HG03571 (cell line): ENCODE data around the gene ZNF407.

Experiments used
- ATAC-seq: cut with Tn5 transposase; IDR thresholded peaks from one replicate; pipeline ENCODE4 v1.9.1; 2021; ENCODE audit not compliant: unreplicated experiment

Gene ZNF407

DNA sequence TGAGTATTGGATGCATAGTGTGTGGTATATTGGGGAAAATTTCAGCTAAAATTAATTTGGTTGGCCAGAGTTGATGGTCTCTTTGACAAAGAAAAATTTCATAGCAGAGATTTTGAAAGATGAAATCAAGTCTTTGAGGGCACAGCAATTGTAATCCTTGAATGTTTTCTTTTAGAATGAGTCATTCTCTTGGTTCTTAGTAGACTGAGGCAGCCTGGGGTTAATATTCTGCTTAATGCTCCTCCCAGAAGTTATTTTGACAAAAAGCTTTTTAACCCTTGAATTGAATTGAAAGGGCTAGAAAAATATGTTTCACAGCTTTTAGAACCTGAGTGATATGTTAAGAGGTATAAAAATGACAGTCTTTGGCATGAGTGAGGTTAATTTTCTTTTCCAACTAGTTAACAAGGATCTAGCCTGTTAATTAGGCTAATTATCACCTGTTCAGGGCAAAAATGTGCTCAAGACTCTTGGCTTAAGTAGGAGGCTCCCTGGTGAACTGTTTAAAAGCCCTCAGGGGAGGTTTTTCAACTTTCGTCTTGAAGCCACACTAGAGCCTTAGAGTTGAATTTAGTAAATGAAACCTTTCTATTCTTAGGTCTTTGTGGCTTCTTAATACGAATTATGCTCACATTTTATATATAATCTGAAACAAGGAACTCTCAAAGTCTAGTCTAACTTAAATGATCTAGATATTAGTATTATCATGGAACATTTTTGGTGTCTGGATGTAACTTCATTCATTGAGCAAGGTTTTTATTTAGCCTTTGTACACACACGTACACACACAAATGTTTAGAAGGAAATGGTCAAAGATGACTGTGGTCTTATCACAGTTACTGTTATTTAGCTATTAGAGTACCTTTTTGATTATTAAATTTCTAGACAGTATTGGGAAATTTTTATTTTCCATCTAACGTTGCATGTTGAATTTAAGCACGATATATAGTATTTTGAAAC lies 272.5 kb downstream of the ZNF407 start:
- ATAC-seq = peak; percentile 91

DNA sequence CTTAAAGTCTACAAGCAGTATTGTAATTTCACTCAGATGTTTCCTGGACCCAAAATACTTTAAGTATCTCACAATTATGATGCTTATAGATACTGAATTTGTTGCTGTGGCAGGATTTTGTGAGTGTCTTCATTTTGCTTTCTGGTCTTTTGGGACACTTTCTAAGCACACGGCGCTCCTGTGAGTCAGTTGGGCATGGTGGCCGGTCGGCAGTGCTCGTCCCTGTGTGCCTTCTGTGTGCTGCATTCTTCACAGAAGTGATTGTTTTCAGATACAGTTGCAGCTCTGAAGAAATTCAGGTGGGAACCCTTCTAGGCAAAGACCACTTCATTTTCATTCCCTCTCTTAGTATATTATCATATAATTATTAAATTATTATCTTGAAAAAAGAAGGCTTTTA lies 273.3 kb downstream of the ZNF407 start:
- ATAC-seq = no peak

DNA sequence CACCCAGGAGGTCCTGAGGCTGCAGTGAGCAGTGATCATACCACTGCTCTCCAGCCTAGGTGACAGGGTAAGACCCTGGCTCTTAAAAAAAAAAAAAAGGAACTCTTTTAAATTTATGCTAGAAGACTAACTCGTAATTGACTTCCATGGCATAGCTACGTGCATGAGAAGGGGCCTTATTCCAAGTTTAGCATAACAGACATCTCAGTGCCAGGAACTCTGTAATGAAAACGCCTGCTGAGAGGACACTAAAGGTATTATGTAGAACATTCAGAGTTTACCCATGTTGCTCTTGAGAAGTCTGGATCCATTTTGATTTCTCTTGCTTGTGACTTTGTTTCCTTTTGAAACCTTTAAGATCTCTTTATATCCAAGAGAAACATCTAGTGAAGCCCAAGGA lies 276.0 kb downstream of the ZNF407 start:
- ATAC-seq = no peak

- no peak for ATAC-seq
Measured at GRCh38 chr18:74874351-74874750, 276.7 kb downstream of the ZNF407 start.

GRCh38 chr18:74876630-74877243 lies 279.1 kb downstream of the ZNF407 start:
- no peak for ATAC-seq

DNA sequence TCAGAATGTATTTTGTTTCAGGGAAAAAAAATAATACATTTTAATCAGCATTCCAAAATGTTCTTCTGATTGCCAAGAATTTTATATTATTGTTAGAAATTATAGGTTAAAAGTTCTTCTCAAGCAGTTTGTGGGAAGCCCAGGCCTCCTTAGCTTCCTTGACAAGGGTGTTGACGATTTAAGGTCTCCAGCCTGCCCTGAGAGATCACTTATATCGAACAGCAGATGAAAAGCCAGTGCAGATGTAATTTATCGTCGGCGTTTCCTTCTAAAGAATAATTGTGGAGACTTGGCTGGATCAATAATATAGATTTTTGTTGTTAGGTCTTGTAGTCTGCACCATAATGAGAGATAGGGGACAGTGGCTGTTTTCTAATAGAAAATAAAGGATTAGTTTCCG lies 280.6 kb downstream of the ZNF407 start:
- no peak for ATAC-seq

GRCh38 chr18:74880706-74881278 lies 283.1 kb downstream of the ZNF407 start:
- ATAC-seq = no peak

GRCh38 chr18:74892066-74892627 lies 294.5 kb downstream of the ZNF407 start:
- ATAC-seq = no peak

- no peak for ATAC-seq
Measured at GRCh38 chr18:74895686-74896085, 298.0 kb downstream of the ZNF407 start.

GRCh38 chr18:74896390-74896991 lies 298.8 kb downstream of the ZNF407 start:
- peak; percentile 68 for ATAC-seq

DNA sequence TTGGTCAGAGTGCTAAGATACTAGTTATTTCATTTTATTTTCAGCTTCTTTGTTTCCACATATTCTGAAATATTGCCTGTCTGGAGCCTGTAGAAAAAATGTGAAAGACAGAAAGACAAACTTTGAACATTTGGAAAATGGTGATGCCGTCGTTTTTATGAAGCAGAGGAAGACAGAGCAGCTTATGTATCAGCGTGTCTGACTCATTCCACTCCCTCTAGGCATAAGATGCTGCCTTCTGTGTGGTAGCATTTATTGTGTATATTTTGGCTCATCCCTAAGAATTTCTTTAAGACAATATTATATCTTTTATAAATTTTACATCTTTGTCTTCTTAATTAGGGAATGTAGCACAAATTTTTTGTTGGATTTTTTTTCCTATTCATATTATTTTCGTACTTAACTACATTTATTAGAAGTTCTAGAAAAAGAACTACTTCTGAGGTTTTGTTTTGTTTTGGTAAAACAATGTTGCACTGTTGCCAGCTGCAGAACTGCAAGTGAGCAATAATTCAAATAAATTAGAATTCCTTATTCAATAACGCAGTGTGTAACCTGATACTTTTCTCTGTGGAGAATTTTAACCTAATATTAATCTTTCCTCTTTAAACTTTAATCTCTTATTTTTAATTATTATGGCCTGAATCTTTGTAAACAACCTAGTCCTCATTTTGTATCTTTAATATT lies 300.4 kb downstream of the ZNF407 start:
- ATAC-seq = no peak

GRCh38 chr18:74898965-74899364 lies 301.3 kb downstream of the ZNF407 start:
- ATAC-seq = no peak

DNA sequence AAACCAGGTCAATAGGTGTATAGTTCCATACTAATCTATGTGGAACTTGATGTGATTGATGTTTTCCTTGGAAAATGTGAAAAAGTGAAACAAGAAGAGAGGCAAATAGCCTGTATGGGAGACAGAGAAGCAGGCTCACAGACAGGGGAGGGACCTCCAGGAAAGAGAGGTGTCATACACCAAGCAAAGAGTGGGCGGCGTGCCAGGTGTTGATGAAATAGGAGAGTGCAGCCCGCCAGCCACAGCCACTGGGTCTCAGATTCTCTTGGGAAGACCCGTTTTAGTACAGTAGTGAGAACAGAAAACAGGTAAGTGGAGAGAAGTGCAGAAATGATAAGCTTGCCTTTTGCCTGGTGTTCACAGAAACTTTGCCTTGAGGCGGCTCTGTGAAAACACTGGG lies 301.9 kb downstream of the ZNF407 start:
- ATAC-seq = no peak

DNA sequence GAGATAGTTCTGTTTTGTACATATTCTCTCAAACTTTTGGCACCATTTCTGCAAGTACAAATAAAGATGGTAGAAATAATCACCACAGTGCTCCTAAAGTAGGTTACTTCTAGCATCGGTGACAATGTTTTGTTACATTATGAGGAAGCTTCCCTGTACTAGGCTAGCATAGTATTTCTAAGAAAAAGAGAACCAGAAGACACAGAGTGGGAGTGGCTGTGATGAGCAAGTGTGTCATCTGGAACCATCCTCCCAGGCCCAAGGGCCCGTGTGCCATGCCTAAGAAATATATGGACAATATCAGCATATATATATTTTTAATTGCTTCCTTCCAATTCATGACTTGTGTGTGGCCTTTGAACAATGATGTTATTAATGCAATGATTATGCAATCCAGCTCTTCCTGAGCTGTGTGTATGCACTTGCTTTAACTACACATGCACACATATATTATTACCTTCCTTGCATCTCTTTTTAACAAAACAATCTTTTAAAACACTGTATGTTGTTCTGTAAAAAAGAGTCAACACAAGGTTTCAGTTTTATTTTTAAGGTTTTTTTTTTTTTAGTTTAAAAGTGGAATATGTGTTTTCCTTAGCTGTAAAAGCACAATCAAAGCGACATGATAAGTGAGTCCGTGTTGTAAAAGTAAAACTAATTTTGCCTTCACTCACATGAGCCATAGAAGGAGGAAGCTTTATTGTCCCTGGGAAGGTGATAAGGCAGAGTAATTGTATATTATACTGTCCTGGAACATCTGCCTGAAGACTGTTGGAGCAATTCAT lies 303.9 kb downstream of the ZNF407 start:
- ATAC-seq = no peak

DNA sequence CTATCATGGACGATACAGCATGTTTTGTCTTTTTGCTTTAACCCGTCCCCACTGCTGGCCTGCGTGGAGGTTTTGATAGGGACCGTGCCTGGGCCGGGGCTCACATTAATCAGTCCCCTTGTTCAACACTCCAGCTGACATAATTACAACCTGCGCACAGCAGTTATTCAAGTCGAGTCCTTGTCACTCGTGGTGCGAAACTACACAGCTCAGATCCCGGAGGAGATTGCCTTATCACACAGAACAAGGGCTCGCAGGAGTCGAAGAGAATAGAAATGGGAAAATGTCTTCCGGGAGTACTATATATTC lies 304.4 kb downstream of the ZNF407 start:
- no peak for ATAC-seq

- no peak for ATAC-seq
Measured at GRCh38 chr18:74905247-74905646, 307.6 kb downstream of the ZNF407 start.

- no peak for ATAC-seq
Measured at GRCh38 chr18:74906184-74906583, 308.5 kb downstream of the ZNF407 start.

DNA sequence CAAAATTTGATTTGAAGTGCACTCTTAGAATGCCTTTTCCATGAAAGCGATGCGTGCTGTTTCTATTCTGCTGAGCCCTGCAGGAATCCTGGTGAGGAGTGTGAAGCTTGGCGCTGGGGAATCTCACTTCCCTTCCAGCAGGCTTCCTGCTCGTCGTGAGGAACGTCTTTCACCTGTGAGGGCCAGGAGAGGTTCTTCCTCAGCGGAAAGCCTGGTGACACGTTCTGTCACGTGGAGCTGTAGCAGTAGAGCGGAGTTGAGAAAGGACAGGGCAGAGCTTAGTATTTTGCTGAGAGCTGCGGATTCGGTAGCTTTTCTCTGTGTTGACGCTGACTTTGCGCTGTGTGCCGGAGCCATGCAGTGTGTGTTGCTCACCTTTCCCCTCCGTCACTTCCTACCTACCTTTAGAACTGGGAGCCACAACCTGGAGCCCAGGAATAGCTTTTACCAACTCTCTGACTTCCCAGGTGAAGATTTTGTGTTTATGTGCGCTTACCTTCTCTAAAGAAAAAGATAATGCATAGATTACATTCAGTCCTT lies 316.5 kb downstream of the ZNF407 start:
- no peak for ATAC-seq

DNA sequence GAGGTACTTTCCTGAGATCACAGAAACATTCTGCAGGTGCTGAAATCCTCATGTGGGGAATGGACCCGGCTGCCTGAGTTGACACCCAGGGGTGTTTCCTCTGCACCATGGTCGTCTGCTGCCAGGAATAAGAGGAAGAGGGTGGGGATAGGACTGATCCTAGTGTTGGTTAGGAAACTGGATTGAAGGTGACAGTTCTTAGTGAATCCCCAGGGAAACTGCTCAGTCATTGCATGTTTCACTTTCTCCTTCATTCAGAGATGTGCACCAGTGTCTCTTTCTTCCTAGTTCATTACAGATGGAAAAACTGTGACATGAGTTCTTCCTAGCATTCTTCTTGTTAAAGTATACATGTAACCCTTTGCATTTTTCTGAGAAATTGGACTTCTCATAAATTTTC lies 317.0 kb downstream of the ZNF407 start:
- ATAC-seq = no peak
